Measurements from ENCODE around the gene KLHL6.
"Not testable (repeated sequence)": the region's sequence is repeated elsewhere in the genome, so short reads cannot be mapped to it uniquely, and the experiment has no call there.

- TF ChIP-seq CTCF (IDR thresholded peaks at IDR 0.05; ENCODE audit: low read length); EZH2phosphoT487 (IDR thresholded peaks at IDR 0.05; ENCODE audit: low read length); EZH2 (optimal IDR thresholded peaks at IDR 0.05; ENCODE audit: low read depth, low read length): not testable (repeated sequence)
Measured at GRCh38 chr3:183520741-183521556, 34.6 kb downstream of the KLHL6 start.
